Uterus (tissue), 4 donors: ENCODE results near the gene FUT6. TPM values are rescaled to one million over a fixed set of nuclear protein-coding genes. Genes with fewer than 3 reads are reported as not detected.

Experiments
- DNase-seq, 2 donors: peaks; one replicate each; pipeline ENCODE4 v3.0.0-alpha.2; 2019 to 2020
- H3K27ac ChIP-seq, 2 donors: fragments of 200-600 bp; sonication (generic); 1 replicate in 1 of 2; 2 replicates in 1 of 2; pipeline ENCODE4 v1.5.1; 2016 to 2018
- H3K27me3 ChIP-seq, 2 donors: fragments of 200-600 bp; sonication (generic); one replicate each; pipeline ENCODE4 v1.5.1; 2018 to 2019; ENCODE audit warnings: control low read depth in 1 of 2
- H3K36me3 ChIP-seq, 2 donors: fragments of 200-600 bp; sonication (generic); one replicate each; pipeline ENCODE4 v1.5.1; 2019; ENCODE audit warnings: control low read depth in 1 of 2
- H3K4me1 ChIP-seq, 2 donors: fragments of 200-600 bp; sonication (generic); one replicate each; pipeline ENCODE4 v1.5.1; 2018 to 2019; ENCODE audit warnings: control low read depth in 1 of 2
- H3K4me3 ChIP-seq, 2 donors: fragments of 200-600 bp; sonication (generic); 1 replicate in 1 of 2; 2 replicates in 1 of 2; pipeline ENCODE4 v1.5.1; 2018 to 2019; ENCODE audit warnings: mild to moderate bottlenecking in 1 of 2
- H3K9me3 ChIP-seq, 2 donors: fragments of 200-600 bp; sonication (generic); one replicate each; pipeline ENCODE4 v1.5.1; 2019; ENCODE audit warnings: control low read depth in 1 of 2
- CTCF ChIP-seq, 4 experiments: fragments of 200-600 bp in 2 of 4; fragments of 450-650 bp in 2 of 4; sonication (generic) in 2 of 4; IDR thresholded peaks; one replicate each; pipeline ENCODE4 v1.5.1; 2016 to 2019; ENCODE audit warnings: antibody characterized with exemption in 4 of 4, mild to moderate bottlenecking in 2 of 4, moderate library complexity in 1 of 4
- POLR2A ChIP-seq, 2 donors: fragments of 450-650 bp; IDR thresholded peaks; one replicate each; pipeline ENCODE4 v1.6.1; 2016; ENCODE audit warnings: antibody characterized with exemption in 2 of 2, mild to moderate bottlenecking in 1 of 2, moderate library complexity in 1 of 2
- intact Hi-C: fragments of 100-400 bp; cut with DNase I; formaldehyde crosslinking; loops from one replicate; pipeline ENCODE4 v1.15.1; 2023; ENCODE audit warnings: low total_unique reads
- total RNA-seq, 4 donors: library from RNA; depleted of rRNA in 3 of 4; stranded (reverse); fragments of >200 nt in 3 of 4; gene quantifications; one replicate each; pipeline versions ENCODE4 v1.1.0 to v1.2.4, GENCODE V29; 2014 to 2023
- donor health status: DM: yes; HTN: yes; CAD: no.

The FUT6 gene
- total RNA-seq, 4 donors from 2014 or later, result 0.55 TPM; not detected in 3

GRCh38 chr19:5870986-5871394 is 31.5 kb upstream of the FUT6 start:
- no peak overlapping the region for H3K27ac ChIP-seq
- intact Hi-C loops, result no loop called here
- no peaks in the 10 kb centered on the region for H3K36me3 ChIP-seq
- H3K4me1 ChIP-seq, result no peaks in the 10 kb centered on the region
- TF ChIP-seq CTCF (IDR thresholded peaks at IDR 0.05) (no peak), POLR2A (IDR thresholded peaks at IDR 0.05) (no peak)
- H3K4me3 ChIP-seq, result no peak overlapping the region
- no peaks in the 10 kb centered on the region for H3K27me3 ChIP-seq
- H3K9me3 ChIP-seq, result no peaks in the 10 kb centered on the region
- DNase-seq, result no peak

GRCh38 chr19:5867201-5868136 is 28.0 kb upstream of the FUT6 start:
- DNase-seq, result no peak
- intact Hi-C loops, result no loop called here
- H3K9me3 ChIP-seq, result no peaks in the 10 kb centered on the region
- no peaks in the 10 kb centered on the region for H3K4me1 ChIP-seq
- H3K27ac ChIP-seq, result no peak overlapping the region
- H3K4me3 ChIP-seq, result no peak overlapping the region
- no peaks in the 10 kb centered on the region for H3K36me3 ChIP-seq
- TF ChIP-seq CTCF (IDR thresholded peaks at IDR 0.05) (no peak), POLR2A (IDR thresholded peaks at IDR 0.05) (no peak)
- H3K27me3 ChIP-seq, result no peaks in the 10 kb centered on the region

- Histone ChIP-seq H3K4me3 (no peak overlapping the region), H3K4me1 (no peaks in the 10 kb centered on the region), H3K36me3 (no peaks in the 10 kb centered on the region), H3K27me3 (no peaks in the 10 kb centered on the region), H3K9me3 (no peaks in the 10 kb centered on the region), H3K27ac (no peak overlapping the region)
- DNase-seq, result no peak
- intact Hi-C loops, result no loop called here
- TF ChIP-seq CTCF (IDR thresholded peaks at IDR 0.05) (no peak), POLR2A (IDR thresholded peaks at IDR 0.05) (no peak)
Observed at GRCh38 chr19:5865772-5866171, 26.3 kb upstream of the FUT6 start.

GRCh38 chr19:5864725-5865486 is 25.4 kb upstream of the FUT6 start:
- DNase-seq, result no peak
- Histone ChIP-seq H3K4me1 (no peaks in the 10 kb centered on the region), H3K27ac (no peak overlapping the region), H3K27me3 (no peaks in the 10 kb centered on the region), H3K4me3 (no peak overlapping the region), H3K9me3 (no peaks in the 10 kb centered on the region), H3K36me3 (no peaks in the 10 kb centered on the region)
- intact Hi-C loops, result no loop called here
- TF ChIP-seq CTCF (IDR thresholded peaks at IDR 0.05) (peak in 1 of 4 experiments; percentile 5), POLR2A (IDR thresholded peaks at IDR 0.05) (no peak)
